Neural cell (in vitro differentiated cells): Measurements from ENCODE around the gene AHNAK.
"Not testable (repeated sequence)": the region's sequence is repeated elsewhere in the genome, so short reads cannot be mapped to it uniquely, and the experiment has no call there.

Experiments used
- MXI1 ChIP-seq: fragments of 450-650 bp; conservative IDR thresholded peaks from 2 replicates; pipeline ENCODE4 v1.6.1; 2014; ENCODE audit warnings: antibody characterized with exemption, mild to moderate bottlenecking; ENCODE audit not compliant: poor library complexity, severe bottlenecking
- POLR2AphosphoS5 ChIP-seq: IDR thresholded peaks from 2 replicates; pipeline ENCODE4 v1.6.1; 2012
- TF ChIP-seq, protein P1 (sequence below): fragments of 450-650 bp; IDR thresholded peaks from 2 replicates; pipeline ENCODE4 v1.5.1; 2014; ENCODE audit warnings: antibody characterized with exemption, mild to moderate bottlenecking, moderate library complexity; ENCODE audit not compliant: poor library complexity, severe bottlenecking

DNA sequence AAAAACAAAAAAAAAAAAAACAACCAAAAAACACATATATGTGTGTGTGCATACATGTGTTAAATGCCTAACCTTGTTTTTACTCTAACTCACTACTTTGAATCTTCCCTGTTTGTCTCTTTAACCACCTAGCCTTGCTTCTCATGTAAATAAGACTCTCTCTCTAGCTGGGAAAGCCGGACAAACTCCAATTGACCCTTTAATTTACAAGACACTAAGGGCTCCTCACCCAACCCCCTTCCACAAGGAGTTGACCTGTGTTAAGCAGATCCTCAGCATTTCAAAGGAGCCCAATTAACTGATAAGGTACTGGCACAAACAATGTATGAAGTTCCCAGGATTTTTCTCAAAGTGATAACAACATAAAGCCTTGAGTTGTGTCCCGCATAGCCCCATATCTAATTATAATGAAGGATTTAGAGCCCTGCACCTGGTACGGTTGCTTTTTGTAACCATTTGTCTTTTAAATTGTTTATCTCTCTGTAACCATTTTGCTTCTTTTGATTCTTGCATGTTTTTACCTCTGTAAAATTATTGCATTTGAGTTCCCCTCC lies 15.1 kb upstream of the AHNAK start:
- TF ChIP-seq, protein P1, sequence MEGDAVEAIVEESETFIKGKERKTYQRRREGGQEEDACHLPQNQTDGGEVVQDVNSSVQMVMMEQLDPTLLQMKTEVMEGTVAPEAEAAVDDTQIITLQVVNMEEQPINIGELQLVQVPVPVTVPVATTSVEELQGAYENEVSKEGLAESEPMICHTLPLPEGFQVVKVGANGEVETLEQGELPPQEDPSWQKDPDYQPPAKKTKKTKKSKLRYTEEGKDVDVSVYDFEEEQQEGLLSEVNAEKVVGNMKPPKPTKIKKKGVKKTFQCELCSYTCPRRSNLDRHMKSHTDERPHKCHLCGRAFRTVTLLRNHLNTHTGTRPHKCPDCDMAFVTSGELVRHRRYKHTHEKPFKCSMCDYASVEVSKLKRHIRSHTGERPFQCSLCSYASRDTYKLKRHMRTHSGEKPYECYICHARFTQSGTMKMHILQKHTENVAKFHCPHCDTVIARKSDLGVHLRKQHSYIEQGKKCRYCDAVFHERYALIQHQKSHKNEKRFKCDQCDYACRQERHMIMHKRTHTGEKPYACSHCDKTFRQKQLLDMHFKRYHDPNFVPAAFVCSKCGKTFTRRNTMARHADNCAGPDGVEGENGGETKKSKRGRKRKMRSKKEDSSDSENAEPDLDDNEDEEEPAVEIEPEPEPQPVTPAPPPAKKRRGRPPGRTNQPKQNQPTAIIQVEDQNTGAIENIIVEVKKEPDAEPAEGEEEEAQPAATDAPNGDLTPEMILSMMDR = not testable (repeated sequence)
- not testable (repeated sequence) for TF ChIP-seq MXI1, POLR2AphosphoS5
